Right lobe of liver (tissue), 6 donors: ENCODE data around the gene ALPK1. TPM values are rescaled to one million over a fixed set of nuclear protein-coding genes. Genes with fewer than 3 reads are reported as not detected.
A peak's percentile ranks its signal among the peaks of the same experiment; 100 is the strongest.

Source experiments
- ATAC-seq, 4 donors: fragments of 200-7000 bp; cut with Tn5 transposase; one replicate each; pipeline ENCODE4 v1.9.1; 2020; ENCODE audit warnings: mild to moderate bottlenecking in 4 of 4, moderate library complexity in 4 of 4
- DNase-seq, 3 donors: peaks; one replicate each; pipeline ENCODE4 v3.0.0-alpha.2; 2020
- H3K27ac ChIP-seq, 3 donors: fragments of 200-600 bp; one replicate each; pipeline ENCODE4 v1.8.0; 2022
- H3K27me3 ChIP-seq, 2 donors: fragments of 200-600 bp; one replicate each; pipeline ENCODE4 v1.8.0; 2022
- H3K36me3 ChIP-seq, 4 donors: fragments of 200-600 bp; sonication (generic) in 1 of 4; one replicate each; pipeline versions ENCODE4 v1.5.1 to v1.8.0; 2017 to 2022; ENCODE audit warnings: control low read depth in 1 of 4
- H3K4me1 ChIP-seq, 4 donors: fragments of 200-600 bp; sonication (generic) in 1 of 4; one replicate each; pipeline versions ENCODE4 v1.5.1 to v1.8.0; 2017 to 2022; ENCODE audit warnings: control low read depth in 1 of 4
- H3K4me3 ChIP-seq, 3 donors: fragments of 200-600 bp; one replicate each; pipeline ENCODE4 v1.8.0; 2022
- H3K9me3 ChIP-seq, 4 donors: fragments of 200-600 bp; sonication (generic) in 1 of 4; one replicate each; pipeline versions ENCODE4 v1.5.1 to v1.8.0; 2017 to 2022; ENCODE audit warnings: control low read depth in 1 of 4
- POLR2A ChIP-seq: fragments of 450-650 bp; IDR thresholded peaks from one replicate; pipeline ENCODE4 v1.6.1; 2017; ENCODE audit warnings: antibody characterized with exemption, mild to moderate bottlenecking
- WGBS: methylation state at CpG from one replicate; pipeline ENCODE4 v1.1.6; 2018; ENCODE audit warnings: low coverage, low lambda C conversion rate; ENCODE audit not compliant: insufficient coverage; ENCODE audit errors: missing lambda C conversion rate; 5-methylcytosine and 5-hydroxymethylcytosine counted together
- intact Hi-C, 2 donors: fragments of 100-400 bp; cut with DNase I; formaldehyde crosslinking; loops; one replicate each; pipeline versions ENCODE4 v1.11.2 to v1.14.1; 2022
- total RNA-seq, 6 experiments: library from RNA; depleted of rRNA in 2 of 6; stranded (reverse); fragments of >200 nt in 2 of 6; fragmentation: NEBNext Ultra II Directional in 3 of 6; extraction: Animal tissue kit (Norgen Biotek cat#: 25700) in 3 of 6; gene quantifications; one replicate each; pipeline versions ENCODE4 v1.1.0 to v1.2.4, GENCODE V29; 2016 to 2023
- TF ChIP-seq, protein P1 (sequence below), 4 donors: fragments of 200-600 bp in 3 of 4; fragments of 450-650 bp in 1 of 4; IDR thresholded peaks; one replicate each; pipeline versions ENCODE4 v1.5.1 to v1.8.0; 2016 to 2022; ENCODE audit warnings: antibody characterized with exemption in 4 of 4, mild to moderate bottlenecking in 2 of 4
- donor health status: DM: no; HTN: yes; CAD: no.
- donor health status: DM: no; HTN: no; CAD: no.
- donor health status: DM: no; HTN: no; CAD: no.
- donor health status: DM: no; HTN: yes; CAD: no.
- donor health status: DM: no; HTN: yes; CAD: no.

Gene ALPK1
- total RNA-seq, 6 experiments from 2014 or later: 5.6 to 20.6 (median 9.9) TPM

GRCh38 chr4:112378858-112379257, 81.7 kb downstream of the ALPK1 start:
- Histone ChIP-seq H3K4me3 (no peak overlapping the region), H3K27me3 (no peaks in the 10 kb centered on the region), H3K36me3 (peaks cover 0 to 4% (median 1%) of the 10 kb centered on the region in 4 donors), H3K27ac (no peak overlapping the region), H3K4me1 (no peaks in the 10 kb centered on the region), H3K9me3 (no peaks in the 10 kb centered on the region)
- intact Hi-C loops: no loop called here
- WGBS: 72% methylated on average over 3 of the region's 3 CpGs
- DNase-seq (no peak), ATAC-seq (no peak)
- TF ChIP-seq, protein P1, sequence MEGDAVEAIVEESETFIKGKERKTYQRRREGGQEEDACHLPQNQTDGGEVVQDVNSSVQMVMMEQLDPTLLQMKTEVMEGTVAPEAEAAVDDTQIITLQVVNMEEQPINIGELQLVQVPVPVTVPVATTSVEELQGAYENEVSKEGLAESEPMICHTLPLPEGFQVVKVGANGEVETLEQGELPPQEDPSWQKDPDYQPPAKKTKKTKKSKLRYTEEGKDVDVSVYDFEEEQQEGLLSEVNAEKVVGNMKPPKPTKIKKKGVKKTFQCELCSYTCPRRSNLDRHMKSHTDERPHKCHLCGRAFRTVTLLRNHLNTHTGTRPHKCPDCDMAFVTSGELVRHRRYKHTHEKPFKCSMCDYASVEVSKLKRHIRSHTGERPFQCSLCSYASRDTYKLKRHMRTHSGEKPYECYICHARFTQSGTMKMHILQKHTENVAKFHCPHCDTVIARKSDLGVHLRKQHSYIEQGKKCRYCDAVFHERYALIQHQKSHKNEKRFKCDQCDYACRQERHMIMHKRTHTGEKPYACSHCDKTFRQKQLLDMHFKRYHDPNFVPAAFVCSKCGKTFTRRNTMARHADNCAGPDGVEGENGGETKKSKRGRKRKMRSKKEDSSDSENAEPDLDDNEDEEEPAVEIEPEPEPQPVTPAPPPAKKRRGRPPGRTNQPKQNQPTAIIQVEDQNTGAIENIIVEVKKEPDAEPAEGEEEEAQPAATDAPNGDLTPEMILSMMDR (IDR thresholded peaks at IDR 0.05): no peak
- TF ChIP-seq POLR2A: no peak

DNA sequence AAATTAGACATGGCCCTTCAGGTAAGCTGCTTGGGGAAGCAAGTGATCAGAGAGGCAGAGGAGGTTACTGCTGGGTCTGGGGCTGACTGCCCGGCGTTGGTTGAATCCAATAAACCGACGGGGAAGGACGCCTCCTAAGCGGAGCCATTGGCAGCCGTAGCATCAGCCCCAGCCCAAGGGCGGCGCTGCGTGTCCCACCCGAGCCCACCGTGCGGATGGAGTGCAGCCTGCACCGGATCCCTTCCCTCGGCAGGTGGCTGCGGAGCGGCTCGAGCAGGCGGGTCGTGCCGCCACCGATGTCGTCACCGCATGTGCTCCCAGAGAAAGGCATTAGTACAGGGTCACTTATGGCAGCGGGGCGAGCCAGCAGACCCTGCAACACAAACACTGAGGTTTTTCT, 82.1 kb downstream of the ALPK1 start:
- WGBS: 97% methylated on average over 9 of the region's 26 CpGs
- Histone ChIP-seq H3K9me3 (no peaks in the 10 kb centered on the region), H3K27me3 (no peaks in the 10 kb centered on the region), H3K4me1 (no peaks in the 10 kb centered on the region), H3K27ac (no peak overlapping the region), H3K4me3 (no peak overlapping the region), H3K36me3 (peaks cover 0 to 4% (median 2%) of the 10 kb centered on the region in 4 donors)
- TF ChIP-seq, protein P1 (IDR thresholded peaks at IDR 0.05): no peak
- TF ChIP-seq POLR2A: no peak
- ATAC-seq (no peak), DNase-seq (peak in 1 of 3 donors; percentile 45)
- intact Hi-C loops: no loop called here

DNA sequence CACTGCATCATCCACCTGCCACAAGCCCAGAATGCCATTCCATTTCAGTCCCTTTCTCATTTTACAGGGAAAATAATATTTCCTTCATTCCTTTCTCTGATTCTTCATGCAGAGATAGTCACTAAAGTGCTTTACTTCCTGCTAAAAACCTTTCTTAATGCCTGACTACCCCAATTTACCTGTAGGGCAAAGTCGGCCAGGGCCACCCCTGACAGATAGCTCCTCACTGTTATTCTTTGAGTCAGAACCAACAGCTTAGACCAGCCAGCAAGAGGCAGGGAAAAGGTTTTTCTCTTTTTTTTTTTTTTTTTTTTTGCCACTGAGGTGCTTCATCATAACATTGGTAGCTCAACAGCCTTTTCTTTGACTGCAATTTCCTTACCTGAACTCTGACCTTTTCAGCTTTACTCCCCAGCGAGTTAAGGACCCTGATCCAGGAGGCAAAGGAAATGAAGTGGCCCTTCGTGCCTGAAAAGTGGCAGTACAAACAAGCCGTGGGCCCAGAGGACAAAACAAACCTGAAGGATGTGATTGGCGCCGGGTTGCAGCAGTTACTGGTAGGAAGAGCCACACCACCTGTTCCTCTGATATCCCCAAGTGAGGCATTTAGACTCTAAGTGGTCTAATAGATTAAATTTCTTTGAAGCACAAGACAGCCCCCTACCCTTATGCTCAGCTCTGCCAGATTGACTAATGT, 85.0 kb downstream of the ALPK1 start:
- Histone ChIP-seq H3K4me3 (no peak overlapping the region), H3K27ac (no peak overlapping the region), H3K27me3 (no peaks in the 10 kb centered on the region), H3K36me3 (peaks cover 0 to 12% (median 2%) of the 10 kb centered on the region in 4 donors), H3K9me3 (no peaks in the 10 kb centered on the region), H3K4me1 (no peaks in the 10 kb centered on the region)
- TF ChIP-seq POLR2A: no peak
- TF ChIP-seq, protein P1 (IDR thresholded peaks at IDR 0.05): no peak
- ATAC-seq (no peak), DNase-seq (no peak)
- intact Hi-C loops: no loop called here
- 84% methylated on average over 5 of the region's 6 CpGs for WGBS

- Histone ChIP-seq H3K27me3 (no peaks in the 10 kb centered on the region), H3K4me1 (no peaks in the 10 kb centered on the region), H3K36me3 (peaks cover 0 to 9% (median under 1%) of the 10 kb centered on the region in 4 donors), H3K27ac (no peak overlapping the region), H3K9me3 (no peaks in the 10 kb centered on the region), H3K4me3 (no peak overlapping the region)
- TF ChIP-seq, protein P1 (IDR thresholded peaks at IDR 0.05): no peak
- TF ChIP-seq POLR2A: no peak
- 100% methylated on average over 2 of the region's 4 CpGs for WGBS
- DNase-seq: no peak
- no peak for ATAC-seq
- intact Hi-C loops: no loop called here
These were observed 88.9 kb downstream of the ALPK1 start for GRCh38 chr4:112386071-112386470.
